Measurements from ENCODE around the gene TMEM185B.

TMEM185B gene

DNA sequence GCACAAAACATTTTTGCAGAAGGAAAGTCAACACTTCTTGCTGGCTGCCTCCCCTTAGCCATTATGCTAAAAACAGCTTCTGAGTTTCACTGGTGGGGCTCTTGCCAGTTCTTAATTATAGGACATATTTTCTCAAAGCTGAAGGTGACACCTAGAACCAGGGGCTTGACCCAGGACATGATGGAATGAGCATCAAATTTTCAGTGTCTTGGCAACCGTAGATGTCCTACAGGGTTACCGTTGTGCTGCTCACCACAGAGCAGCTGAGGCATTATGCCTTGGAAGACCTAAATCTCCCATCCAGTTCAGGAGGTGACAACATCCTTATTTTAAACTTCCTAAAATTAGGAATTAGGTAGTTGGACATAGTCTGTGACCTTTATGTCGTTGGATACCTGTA is 46.7 kb downstream of the TMEM185B start:
- no peaks in the 10 kb centered on the region for H3K36me3 ChIP-seq

DNA sequence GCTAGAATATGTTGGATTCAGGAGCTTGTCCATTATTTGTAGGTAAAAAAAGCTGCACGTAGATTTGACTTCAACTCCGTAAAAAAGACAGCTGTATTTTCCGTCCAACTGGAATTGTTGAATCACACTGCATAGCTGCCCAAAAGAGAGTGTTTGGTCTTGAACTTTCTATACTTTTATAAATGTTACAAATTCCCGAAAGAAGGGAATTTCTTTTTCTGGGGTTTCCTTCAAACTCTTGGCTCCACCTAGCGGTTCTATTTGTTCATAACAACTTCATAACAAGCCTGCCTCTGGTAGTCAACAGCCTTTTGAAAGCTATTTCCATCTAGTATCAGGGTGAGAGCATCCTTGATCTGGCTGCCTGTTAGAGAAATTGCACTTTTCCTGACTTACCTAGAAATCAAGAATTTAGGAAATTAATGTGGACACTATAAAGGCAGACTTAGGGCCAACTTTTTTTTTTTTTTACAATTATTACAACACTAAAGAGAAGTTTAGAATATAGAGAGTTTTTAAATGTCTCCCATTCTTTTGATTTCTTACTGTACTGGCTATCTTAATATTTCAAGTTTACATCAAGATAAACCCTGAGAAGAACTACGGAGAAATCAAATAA is 48.1 kb downstream of the TMEM185B start:
- Histone ChIP-seq H4K20me1 (no peaks in the 10 kb centered on the region), H3K4me3 (no peak overlapping the region), H3K9me3 (no peaks in the 10 kb centered on the region), H3K27me3 (no peaks in the 10 kb centered on the region), H3K4me1 (peaks cover 35% of the 10 kb centered on the region), H3K9ac (no peak overlapping the region), H3K27ac (peak overlapping the region; percentile 20; the same call in 1 of the 2 replicates), H3K4me2 (peak overlapping the region; percentile 22; the same call in 1 of the 2 replicates), H3K36me3 (no peaks in the 10 kb centered on the region)
- no peak for TF ChIP-seq Cebpa-rat (IDR thresholded peaks at IDR 0.05)

More for the DNA sequence above, 46.7 kb downstream of the TMEM185B start:
- Histone ChIP-seq H3K9ac (peak overlapping the region; percentile 56; the same call in 1 of the 2 replicates), H3K27ac (peak overlapping the region; percentile 70), H4K20me1 (no peaks in the 10 kb centered on the region), H3K27me3 (no peaks in the 10 kb centered on the region), H3K4me1 (peaks cover 36% of the 10 kb centered on the region), H3K9me3 (no peaks in the 10 kb centered on the region), H3K4me3 (peak overlapping the region; percentile 55; the same call in 1 of the 2 replicates), H3K4me2 (peak overlapping the region; percentile 80)
- no peak for TF ChIP-seq Cebpa-rat (IDR thresholded peaks at IDR 0.05)
